Tibial artery (tissue), 4 donors: ENCODE data around the gene NFE2L2.
"Not testable (repeated sequence)": the region's sequence is repeated elsewhere in the genome, so short reads cannot be mapped to it uniquely, and the experiment has no call there.

Experiments used
- DNase-seq, 2 donors: peaks; one replicate each; pipeline ENCODE4 v3.0.0-alpha.2; 2019
- H3K27ac ChIP-seq, 2 donors: fragments of 200-600 bp; sonication (generic) in 1 of 2; 1 replicate in 1 of 2; 2 replicates in 1 of 2; pipeline ENCODE4 v1.5.1; 2018 to 2019; ENCODE audit warnings: mild to moderate bottlenecking in 1 of 2
- H3K27me3 ChIP-seq, 2 donors: fragments of 200-600 bp; sonication (generic) in 1 of 2; one replicate each; pipeline versions ENCODE4 v1.5.1 to v1.6.0; 2016 to 2019
- H3K36me3 ChIP-seq, 3 donors: fragments of 200-600 bp; sonication (generic) in 2 of 3; one replicate each; pipeline ENCODE4 v1.5.1; 2016 to 2019; ENCODE audit warnings: mild to moderate bottlenecking in 2 of 3
- H3K4me1 ChIP-seq, 4 donors: fragments of 200-600 bp; sonication (generic) in 2 of 4; 1 replicate in 3 of 4; 2 replicates in 1 of 4; pipeline ENCODE4 v1.5.1; 2016 to 2019
- H3K4me3 ChIP-seq, 2 donors: fragments of 200-600 bp; sonication (generic) in 1 of 2; 1 replicate in 1 of 2; 2 replicates in 1 of 2; pipeline ENCODE4 v1.5.1; 2018 to 2019; ENCODE audit warnings: mild to moderate bottlenecking in 2 of 2
- H3K9me3 ChIP-seq, 3 donors: fragments of 200-600 bp; sonication (generic) in 1 of 3; one replicate each; pipeline ENCODE4 v1.5.1; 2016 to 2019
- intact Hi-C: fragments of 100-400 bp; cut with DNase I; formaldehyde crosslinking; loops from one replicate; pipeline ENCODE4 v1.15.0; 2023; ENCODE audit warnings: low total_unique reads
- TF ChIP-seq, protein P1 (sequence below), 2 experiments: fragments of 200-600 bp in 1 of 2; fragments of 450-650 bp in 1 of 2; IDR thresholded peaks; one replicate each; pipeline ENCODE4 v1.5.1; 2017 to 2019; ENCODE audit warnings: antibody characterized with exemption in 2 of 2, mild to moderate bottlenecking in 1 of 2, moderate library complexity in 1 of 2

Gene NFE2L2

GRCh38 chr2:177211169-177211568, 53.4 kb downstream of the NFE2L2 start:
- intact Hi-C loops: loop anchor here (5.0 kb wide), 1 partner anchor 44 kb away; no protein-coding TSS in a partner anchor
- peaks cover 11 to 14% (median 11%) of the 10 kb centered on the region in 3 donors for H3K36me3 ChIP-seq
- no peak for DNase-seq
- H3K27ac ChIP-seq: peak overlapping the region; percentile 97 to 98
- TF ChIP-seq, protein P1, sequence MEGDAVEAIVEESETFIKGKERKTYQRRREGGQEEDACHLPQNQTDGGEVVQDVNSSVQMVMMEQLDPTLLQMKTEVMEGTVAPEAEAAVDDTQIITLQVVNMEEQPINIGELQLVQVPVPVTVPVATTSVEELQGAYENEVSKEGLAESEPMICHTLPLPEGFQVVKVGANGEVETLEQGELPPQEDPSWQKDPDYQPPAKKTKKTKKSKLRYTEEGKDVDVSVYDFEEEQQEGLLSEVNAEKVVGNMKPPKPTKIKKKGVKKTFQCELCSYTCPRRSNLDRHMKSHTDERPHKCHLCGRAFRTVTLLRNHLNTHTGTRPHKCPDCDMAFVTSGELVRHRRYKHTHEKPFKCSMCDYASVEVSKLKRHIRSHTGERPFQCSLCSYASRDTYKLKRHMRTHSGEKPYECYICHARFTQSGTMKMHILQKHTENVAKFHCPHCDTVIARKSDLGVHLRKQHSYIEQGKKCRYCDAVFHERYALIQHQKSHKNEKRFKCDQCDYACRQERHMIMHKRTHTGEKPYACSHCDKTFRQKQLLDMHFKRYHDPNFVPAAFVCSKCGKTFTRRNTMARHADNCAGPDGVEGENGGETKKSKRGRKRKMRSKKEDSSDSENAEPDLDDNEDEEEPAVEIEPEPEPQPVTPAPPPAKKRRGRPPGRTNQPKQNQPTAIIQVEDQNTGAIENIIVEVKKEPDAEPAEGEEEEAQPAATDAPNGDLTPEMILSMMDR (IDR thresholded peaks at IDR 0.05): no peak
- H3K4me3 ChIP-seq: peak overlapping the region in 1 of 2 donors; percentile 76
- H3K4me1 ChIP-seq: peaks cover 0 to 35% (median 25%) of the 10 kb centered on the region in 4 donors
- no peaks in the 10 kb centered on the region for H3K9me3 ChIP-seq
- H3K27me3 ChIP-seq: no peaks in the 10 kb centered on the region

DNA sequence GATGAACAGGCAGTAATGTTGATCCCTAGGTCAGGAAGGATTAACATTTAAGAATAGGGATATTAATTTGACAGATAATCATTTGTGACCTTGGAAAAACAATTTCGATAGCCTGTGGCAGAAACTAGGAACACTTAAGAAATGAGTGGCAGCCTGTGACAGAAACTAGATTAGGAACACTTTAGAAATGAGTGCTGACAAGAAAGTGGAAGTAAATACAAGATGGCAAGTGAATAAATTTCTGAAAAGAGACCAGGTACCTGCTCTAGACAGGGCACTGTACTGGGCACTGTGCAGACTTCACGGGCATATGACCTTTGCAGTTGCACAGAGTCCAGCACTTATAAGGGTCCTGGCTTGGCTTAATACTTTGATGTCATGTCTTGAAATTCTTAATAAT, 57.4 kb downstream of the NFE2L2 start:
- Histone ChIP-seq H3K4me1 (peaks cover 0 to 10% (median 3%) of the 10 kb centered on the region in 4 donors), H3K27me3 (no peaks in the 10 kb centered on the region), H3K27ac (no peak overlapping the region), H3K36me3 (no peaks in the 10 kb centered on the region), H3K9me3 (no peaks in the 10 kb centered on the region), H3K4me3 (no peak overlapping the region)
- intact Hi-C loops: no loop called here
- DNase-seq: no peak
- TF ChIP-seq, protein P1 (IDR thresholded peaks at IDR 0.05): no peak

DNA sequence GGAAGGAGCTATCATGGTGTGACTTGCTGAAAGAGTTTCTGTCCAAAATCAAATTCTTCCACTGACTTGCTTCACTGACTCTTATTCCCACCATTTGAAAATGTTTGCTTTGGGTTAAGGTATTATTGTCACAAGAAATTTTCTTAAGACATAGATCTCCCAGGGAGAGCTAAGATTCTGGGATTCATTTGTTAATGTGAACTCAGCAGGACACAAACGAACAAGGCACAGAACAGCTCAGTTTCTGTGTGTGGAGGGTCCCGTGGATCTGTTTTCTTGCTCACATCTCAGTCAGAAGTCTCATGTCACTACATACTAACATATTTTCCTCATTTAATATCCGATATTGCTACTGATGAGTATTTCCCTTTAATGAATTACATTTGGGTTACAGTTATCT, 60.1 kb downstream of the NFE2L2 start:
- no peak for DNase-seq
- Histone ChIP-seq H3K4me3 (no peak overlapping the region), H3K36me3 (no peaks in the 10 kb centered on the region), H3K4me1 (no peaks in the 10 kb centered on the region), H3K27me3 (no peaks in the 10 kb centered on the region), H3K9me3 (no peaks in the 10 kb centered on the region), H3K27ac (no peak overlapping the region)
- TF ChIP-seq, protein P1 (IDR thresholded peaks at IDR 0.05): no peak
- intact Hi-C loops: no loop called here

DNA sequence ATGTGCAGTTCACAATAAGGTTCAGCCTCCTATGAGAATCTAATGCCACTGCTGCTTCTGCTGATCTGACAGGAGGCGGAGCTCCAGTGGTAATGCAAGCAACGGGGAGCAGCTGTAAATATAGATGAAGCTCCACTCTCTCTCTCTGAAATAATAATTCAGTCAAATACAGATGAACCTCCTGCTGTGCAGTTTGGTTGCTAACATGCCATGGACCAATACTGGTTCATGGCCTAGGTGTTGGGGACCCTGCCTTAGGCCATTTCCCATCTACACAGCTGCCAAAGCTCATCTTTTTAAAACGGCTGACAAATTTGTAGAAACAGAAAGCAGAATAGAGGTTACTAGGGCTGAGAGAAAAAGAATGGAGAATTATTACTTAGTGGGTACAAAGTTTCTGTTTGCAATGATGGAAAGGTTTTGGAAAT, 62.6 kb downstream of the NFE2L2 start:
- DNase-seq: no peak
- H3K4me1 ChIP-seq: no peaks in the 10 kb centered on the region
- H3K4me3 ChIP-seq: no peak overlapping the region
- TF ChIP-seq, protein P1 (IDR thresholded peaks at IDR 0.05): no peak
- H3K27ac ChIP-seq: no peak overlapping the region
- intact Hi-C loops: no loop called here
- no peaks in the 10 kb centered on the region for H3K27me3 ChIP-seq
- no peaks in the 10 kb centered on the region for H3K36me3 ChIP-seq
- H3K9me3 ChIP-seq: no peaks in the 10 kb centered on the region

- H3K27ac ChIP-seq, H3K4me1 ChIP-seq, H3K36me3 ChIP-seq, DNase-seq, H3K9me3 ChIP-seq, H3K4me3 ChIP-seq, intact Hi-C loops, H3K27me3 ChIP-seq: not testable (repeated sequence)
Observed at GRCh38 chr2:177200419-177200818, 64.1 kb downstream of the NFE2L2 start.

- Histone ChIP-seq H3K9me3 (no peaks in the 10 kb centered on the region), H3K36me3 (no peaks in the 10 kb centered on the region), H3K4me1 (no peaks in the 10 kb centered on the region), H3K4me3 (no peak overlapping the region), H3K27me3 (no peaks in the 10 kb centered on the region), H3K27ac (no peak overlapping the region)
- no peak for DNase-seq
- intact Hi-C loops: no loop called here
- TF ChIP-seq, protein P1 (IDR thresholded peaks at IDR 0.05): no peak
Observed at GRCh38 chr2:177195194-177195593, 69.3 kb downstream of the NFE2L2 start.
